COLO668 (cell line): ENCODE data around the gene SLC16A2.

Experiments used
- DNase-seq: peaks from one replicate; lab custom pipeline; 2025; ENCODE audit not compliant: unreplicated experiment; lab: John Stamatoyannopoulos, UW

Gene SLC16A2

DNA sequence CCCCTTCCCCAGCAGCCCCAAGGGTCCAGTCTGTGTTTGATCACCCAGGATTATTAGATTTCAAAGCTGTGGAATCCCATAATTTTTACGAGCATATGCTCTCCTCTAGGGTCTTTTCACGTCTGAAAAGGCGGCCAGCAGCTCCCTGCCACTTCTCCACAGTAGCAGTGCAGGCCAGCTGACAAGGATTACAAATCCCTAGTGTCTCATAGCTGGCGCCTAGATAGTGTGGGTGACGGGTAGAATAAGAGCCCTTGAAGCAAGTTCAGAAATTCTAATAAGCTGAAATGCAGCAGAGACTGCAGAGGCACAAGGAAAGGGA lies 113.8 kb downstream of the SLC16A2 start:
- DNase-seq: no peak

DNA sequence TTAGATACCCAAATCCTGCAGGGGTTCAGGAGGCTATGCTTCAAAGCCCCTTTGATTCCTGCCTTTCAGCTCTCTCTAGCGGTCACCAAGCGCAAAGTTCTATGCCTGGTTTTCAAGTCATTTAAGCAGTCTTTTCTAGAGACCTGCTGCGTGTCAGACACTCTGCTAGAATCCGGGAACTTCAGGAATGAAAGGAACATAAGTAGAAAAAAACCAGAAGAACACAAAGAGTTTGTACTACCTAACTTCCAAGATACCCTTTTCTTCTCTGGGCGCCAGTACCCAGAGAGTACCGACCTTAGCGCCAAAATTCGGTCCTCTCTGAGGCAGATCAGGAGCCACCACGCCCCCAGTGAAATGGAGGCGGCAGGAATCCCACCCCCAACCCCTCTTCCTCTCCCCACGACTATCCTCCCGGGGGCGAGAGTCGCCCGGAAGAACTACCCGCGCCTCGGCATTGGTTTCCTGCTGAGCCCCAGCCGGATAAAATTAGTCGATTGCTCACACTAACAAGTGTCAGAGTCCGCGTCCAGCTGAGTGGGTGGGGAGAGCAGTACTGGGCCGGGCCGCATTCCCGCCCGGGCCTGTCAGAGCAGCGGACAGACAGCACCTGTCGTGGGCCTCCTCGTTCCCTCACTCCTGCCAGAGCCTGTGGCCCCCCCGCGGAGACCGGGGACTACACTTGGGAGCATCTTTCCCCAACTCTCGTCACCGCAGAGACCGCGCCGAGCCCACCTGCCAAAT lies 114.3 kb downstream of the SLC16A2 start:
- DNase-seq: peak; percentile 38

DNA sequence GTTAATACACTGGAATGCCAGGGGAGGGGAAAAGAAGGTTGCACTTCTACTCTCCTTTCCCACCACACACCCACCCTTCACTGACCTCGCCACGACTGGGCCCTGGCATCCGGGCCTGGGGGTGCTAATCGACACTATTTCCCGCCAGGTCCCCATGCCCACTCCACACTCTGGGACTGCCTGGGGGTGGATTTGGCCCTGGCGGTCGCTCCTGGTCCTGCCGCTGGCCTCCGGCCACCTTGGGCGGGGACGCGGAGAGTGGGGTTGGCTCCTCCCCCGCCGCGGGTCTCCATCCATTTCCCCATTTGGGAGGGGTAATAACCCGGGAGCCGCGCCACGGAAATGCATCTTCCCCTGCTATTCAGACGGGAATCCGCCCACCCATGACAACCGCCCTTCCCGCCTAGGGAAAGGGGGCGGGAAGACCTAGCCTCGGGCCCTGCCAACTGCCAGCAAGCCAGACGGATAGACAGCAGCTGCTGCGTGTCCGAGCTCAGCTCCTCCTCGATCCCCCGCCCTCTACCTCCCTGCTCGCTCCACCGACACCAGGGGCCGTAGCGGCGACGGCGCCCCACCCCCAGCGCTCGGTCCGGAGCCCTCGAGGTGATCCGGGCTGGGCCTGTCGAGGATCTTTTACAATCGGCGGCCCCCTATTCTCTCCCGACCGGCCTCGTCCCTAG lies 115.0 kb downstream of the SLC16A2 start:
- DNase-seq: peak; percentile 66

DNA sequence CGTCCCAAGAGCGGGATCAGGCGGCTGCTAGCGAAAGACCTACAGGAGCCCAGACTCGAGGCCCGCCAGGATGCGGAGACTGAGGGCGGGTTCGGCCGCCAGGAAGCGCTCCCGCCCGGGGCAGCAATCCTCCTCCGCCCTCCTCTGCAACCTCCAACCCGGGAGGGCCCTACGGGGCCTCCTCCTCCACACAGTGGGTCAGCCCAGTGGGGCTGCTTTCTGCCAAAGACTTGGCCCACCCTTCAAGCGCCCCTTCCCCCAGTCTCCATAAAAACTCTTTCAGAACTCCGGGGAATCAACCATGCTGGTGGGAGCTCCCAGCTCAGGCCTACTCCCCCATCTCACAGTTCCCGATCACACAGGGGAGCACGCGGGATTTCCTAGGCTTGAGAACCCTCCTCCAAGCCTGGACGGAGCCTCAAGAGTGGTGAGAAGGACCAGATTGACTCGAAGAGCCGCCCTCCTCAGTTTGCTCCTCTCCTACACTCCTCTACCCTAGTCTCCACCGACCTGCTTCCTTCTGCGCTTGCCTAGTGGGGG lies 115.6 kb downstream of the SLC16A2 start:
- DNase-seq: no peak

DNA sequence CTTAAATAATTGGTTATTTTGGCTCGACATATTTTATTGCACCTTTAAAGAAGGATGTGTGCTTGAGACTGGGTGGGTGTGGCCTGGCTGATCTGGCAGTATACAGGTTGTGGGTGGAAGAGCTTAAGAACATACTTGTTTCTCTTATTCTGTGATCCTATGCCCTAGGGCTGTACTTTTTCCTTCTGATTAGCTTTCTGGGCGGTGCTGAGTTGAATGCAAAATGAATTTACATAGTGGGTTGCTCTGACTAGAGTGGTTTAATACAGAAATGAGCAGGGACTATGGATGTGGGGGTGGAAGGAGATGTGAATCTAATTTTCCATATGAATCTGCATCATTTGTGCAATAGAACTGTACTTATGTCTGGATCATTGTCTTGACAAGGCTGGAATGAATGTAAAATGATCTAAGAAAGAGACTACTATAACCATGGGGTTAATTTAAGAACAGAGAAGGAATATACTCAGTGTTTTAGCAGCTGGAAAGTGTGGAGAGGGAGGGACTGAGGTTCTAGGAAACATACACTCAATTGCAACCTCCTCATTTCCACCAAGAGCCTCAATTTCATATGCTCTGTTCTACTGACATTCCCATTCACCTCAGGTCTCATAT lies 119.4 kb downstream of the SLC16A2 start:
- DNase-seq: no peak

DNA sequence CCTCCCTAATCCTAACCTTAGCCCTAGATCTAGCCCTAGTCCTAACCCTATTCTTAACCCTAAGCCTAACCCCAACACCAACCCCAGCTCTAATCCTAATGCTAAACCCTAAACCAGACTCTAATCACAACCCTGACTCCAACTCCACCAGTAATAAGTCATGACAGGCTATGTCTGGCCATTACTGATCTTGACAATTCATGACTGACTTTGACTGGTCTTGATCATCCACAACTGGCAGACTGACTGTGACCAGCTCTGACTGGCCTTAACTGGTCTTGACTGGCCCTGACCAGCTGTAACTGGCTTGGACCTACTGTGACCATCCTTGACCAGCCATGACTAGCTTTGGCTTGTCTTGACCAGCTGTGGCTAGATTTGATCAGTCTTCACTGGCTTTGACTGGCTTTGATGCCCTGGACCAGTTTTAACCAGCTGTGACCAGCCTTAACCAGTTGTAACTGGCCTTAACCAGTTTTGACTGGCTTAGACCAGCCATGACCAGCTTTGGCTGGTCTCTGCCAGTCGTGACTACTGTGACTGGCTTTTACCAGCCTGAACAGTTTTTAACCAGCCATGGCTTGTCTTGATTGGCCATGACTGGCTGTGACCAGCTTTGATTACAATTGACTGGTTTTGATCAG lies 124.7 kb downstream of the SLC16A2 start:
- DNase-seq: no peak

DNA sequence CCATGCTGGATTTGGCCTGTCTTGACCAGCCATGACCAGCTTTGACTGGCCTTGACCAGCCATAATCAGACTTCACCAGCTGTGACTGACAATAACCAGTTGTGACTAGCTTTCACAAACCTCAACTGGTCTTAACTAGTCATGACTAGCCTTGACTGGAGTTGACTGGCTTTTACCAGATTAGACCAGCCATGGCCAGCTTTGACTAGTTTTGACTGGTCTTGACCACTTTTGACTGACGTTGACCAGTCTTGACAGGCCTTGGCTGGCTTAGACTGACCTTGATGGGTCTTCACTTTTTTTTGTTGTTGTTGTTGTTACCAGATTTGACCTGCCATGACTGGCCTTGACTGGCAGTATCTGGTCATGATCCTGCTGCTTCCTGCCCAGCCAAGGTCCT lies 125.7 kb downstream of the SLC16A2 start:
- no peak for DNase-seq

DNA sequence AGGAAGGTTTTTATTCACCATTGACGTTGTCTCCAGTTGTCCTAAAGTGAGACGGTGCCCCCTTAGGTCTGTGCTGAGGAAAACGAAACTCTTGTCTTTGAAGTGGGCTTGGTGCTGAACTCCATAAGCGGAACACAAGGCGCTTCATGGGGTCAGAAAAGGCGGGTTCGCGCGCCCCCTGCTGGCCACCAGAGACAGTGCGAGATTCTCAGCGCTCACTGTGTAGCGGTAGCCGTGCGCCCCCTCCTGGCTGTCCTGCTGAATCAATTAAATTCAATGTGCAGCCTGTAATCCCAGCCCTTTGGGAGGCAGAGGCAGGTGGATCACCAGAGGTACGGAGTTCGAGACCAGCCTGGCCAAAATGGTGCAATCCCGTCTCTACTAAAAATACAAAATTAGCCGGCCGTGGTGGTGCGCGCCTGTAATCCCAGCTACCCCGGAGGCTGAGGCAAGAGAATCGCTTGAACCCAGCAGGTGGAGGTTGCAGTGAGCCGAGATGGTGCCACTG lies 129.1 kb downstream of the SLC16A2 start:
- DNase-seq: peak; percentile 56

DNA sequence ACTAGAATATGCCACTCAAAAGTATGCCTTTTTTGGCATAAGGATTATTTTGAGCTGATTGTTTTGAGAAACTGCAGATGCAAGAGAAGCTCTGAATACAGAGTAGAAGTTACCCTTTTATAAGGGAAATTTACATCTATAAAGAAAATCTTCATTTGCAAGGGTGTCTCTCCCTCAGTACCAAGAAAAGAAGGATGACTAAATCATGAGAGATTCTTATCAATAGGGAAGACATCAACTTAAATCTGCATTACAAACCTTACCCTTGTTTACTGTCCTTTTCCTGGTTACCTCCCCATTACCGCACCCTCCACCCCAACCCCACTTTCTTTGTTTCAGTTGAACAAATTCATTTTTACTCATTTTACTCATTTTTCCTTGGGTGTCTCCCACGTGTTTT lies 130.6 kb downstream of the SLC16A2 start:
- DNase-seq: no peak

DNA sequence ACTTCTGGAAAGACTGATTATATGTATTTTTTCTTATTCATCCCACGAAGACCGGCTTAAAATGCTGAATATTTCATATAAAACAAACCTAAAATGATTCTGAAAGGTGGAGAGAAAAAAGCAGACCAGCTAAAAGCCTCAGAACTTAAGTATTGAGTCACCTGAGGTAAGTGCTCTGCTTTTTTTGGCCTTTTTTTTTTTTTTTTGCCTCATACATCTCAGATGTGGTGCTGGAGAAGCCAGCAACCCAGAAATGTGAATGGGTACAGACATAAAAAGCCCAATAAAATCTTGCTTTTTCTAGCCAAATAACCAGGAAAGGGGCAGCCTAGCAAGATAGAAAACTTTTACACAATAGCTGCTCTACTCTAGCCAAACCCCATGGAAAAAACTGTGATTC lies 136.1 kb downstream of the SLC16A2 start:
- no peak for DNase-seq

DNA sequence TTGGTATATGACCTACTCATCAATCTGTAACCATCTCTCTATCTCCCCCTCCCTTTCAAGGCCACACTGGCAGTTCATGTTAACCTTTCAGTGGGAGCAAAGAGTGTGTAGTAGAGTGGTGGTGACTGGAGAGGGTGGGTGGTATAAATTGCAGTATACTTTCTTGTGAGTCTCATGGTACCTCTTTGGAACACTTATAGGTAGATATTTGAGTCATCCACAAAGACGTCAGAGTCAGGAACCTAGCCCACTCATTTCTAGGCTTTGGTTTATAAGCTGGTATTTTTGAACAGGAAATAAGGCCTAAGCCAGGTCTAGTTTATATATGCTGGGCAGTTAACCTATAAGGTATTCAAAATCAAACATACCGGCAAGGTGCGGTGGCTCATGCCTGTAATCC lies 156.8 kb downstream of the SLC16A2 start:
- no peak for DNase-seq

DNA sequence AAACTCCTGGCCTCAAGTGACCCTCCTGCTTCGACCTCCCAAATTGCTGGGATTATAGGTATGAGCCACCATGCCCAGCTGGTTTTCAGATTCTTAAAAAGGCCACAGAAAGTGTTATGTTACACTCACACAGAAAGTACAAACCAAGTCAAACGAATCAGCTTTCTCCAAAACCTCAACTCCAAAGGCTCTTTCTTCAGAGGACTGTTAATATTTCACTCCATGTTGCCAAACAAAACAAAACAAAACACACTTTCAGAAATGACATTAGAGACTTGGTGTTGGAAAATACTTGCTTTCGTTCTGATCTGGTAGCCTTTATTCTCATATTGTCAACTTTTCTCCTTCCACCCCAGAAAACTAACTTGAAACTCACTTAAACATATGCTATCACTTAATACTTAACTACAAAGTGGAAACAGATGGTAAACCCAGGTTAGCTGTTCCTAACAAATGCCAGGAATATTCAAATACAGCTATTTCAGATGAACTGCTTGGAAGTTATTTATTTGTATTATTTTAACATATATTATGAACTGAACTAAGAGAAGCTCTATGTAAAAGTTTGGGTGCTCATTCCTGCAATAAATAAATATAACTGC lies 158.4 kb downstream of the SLC16A2 start:
- DNase-seq: no peak
